T-cell (primary cell): Measurements from ENCODE around the gene HNRNPF. TPM values are rescaled to one million over a fixed set of nuclear protein-coding genes. Genes with fewer than 3 reads are reported as not detected.

Experiments
- ATAC-seq, 4 experiments: fragments of 200-7000 bp in 3 of 4; fragments of 150-1000 bp in 1 of 4; cut with Tn5 transposase; replicated peaks in 1 of 4; 1 replicate in 3 of 4; 2 replicates in 1 of 4; pipeline ENCODE4 v1.10.0; 2021; ENCODE audit warnings: moderate library complexity in 3 of 4, mild to moderate bottlenecking in 2 of 4, moderate number of reproducible peaks in 1 of 4
- CTCF ChIA-PET, 2 donors: fragments of 300-600 bp; sonication (Branson Sonifier 250); formaldehyde crosslinking; loops; one replicate each; lab custom pipeline; 2022; ENCODE audit warnings: antibody characterized with exemption in 2 of 2; lab: Charles Lee
- POLR2A ChIA-PET, 2 donors: fragments of 300-600 bp; sonication (Branson Sonifier 250); formaldehyde crosslinking; loops; one replicate each; lab custom pipeline; 2022; ENCODE audit warnings: antibody characterized with exemption in 2 of 2; lab: Charles Lee
- DNase-seq, 35 experiments: peaks; one replicate each; pipeline versions ENCODE4 v3.0.0 to v3.0.0-alpha.2; 2013 to 2023
- H3K27ac ChIP-seq: one replicate; pipeline ENCODE4 v1.5.1; 2013; ENCODE audit warnings: low read length
- H3K27me3 ChIP-seq, 2 experiments: replicated peaks in 1 of 2; 1 replicate in 1 of 2; 2 replicates in 1 of 2; pipeline versions ENCODE4 v1.6.1 to v1.7.0; 2013; ENCODE audit warnings: low read length in 1 of 2, mixed read lengths in 1 of 2; ENCODE audit not compliant: control insufficient read depth in 2 of 2, insufficient read depth in 2 of 2; ENCODE audit errors: extremely low read depth in 1 of 2
- H3K36me3 ChIP-seq, 2 donors: 1 replicate in 1 of 2; 2 replicates in 1 of 2; pipeline versions ENCODE4 v1.6.1 to v1.7.0; 2013; ENCODE audit warnings: low read length in 1 of 2; ENCODE audit not compliant: control insufficient read depth in 2 of 2, insufficient read depth in 1 of 2; ENCODE audit errors: extremely low read depth in 1 of 2
- H3K4me1 ChIP-seq, 2 experiments: 1 replicate in 1 of 2; 2 replicates in 1 of 2; pipeline versions ENCODE4 v1.6.1 to v1.7.0; 2013; ENCODE audit warnings: low read length in 2 of 2, mixed read lengths in 1 of 2; ENCODE audit not compliant: insufficient read depth in 2 of 2, control insufficient read depth in 1 of 2; ENCODE audit errors: extremely low read depth in 1 of 2
- H3K4me3 ChIP-seq, 2 donors: 1 replicate in 1 of 2; 2 replicates in 1 of 2; pipeline versions ENCODE4 v1.5.1 to v1.7.0; 2013; ENCODE audit warnings: mild to moderate bottlenecking in 2 of 2, low read length in 1 of 2, moderate library complexity in 1 of 2; ENCODE audit not compliant: control insufficient read depth in 1 of 2; ENCODE audit errors: extremely low read depth in 1 of 2
- H3K9me3 ChIP-seq: 2 replicates; pipeline ENCODE4 v1.7.0; 2013
- H3K27ac Mint-ChIP-seq, 2 donors: one replicate each; pipeline ENCODE4 v1.8.0; 2020 to 2021; ENCODE audit warnings: mild to moderate bottlenecking in 2 of 2, mixed read lengths in 2 of 2
- H3K27me3 Mint-ChIP-seq, 2 donors: one replicate each; pipeline ENCODE4 v1.8.0; 2021 to 2022; ENCODE audit warnings: mixed read lengths in 2 of 2
- H3K36me3 Mint-ChIP-seq: one replicate; pipeline ENCODE4 v1.8.0; 2021; ENCODE audit warnings: mixed read lengths
- H3K4me1 Mint-ChIP-seq, 3 donors: one replicate each; pipeline ENCODE4 v1.8.0; 2020 to 2022; ENCODE audit warnings: mixed read lengths in 3 of 3, mild to moderate bottlenecking in 1 of 3
- H3K4me3 Mint-ChIP-seq, 3 donors: one replicate each; pipeline ENCODE4 v1.8.0; 2020 to 2022; ENCODE audit warnings: mild to moderate bottlenecking in 3 of 3, mixed read lengths in 3 of 3, moderate library complexity in 3 of 3
- H3K9me3 Mint-ChIP-seq, 3 donors: one replicate each; pipeline ENCODE4 v1.8.0; 2020 to 2022; ENCODE audit warnings: mixed read lengths in 3 of 3
- WGBS: methylation state at CpG from one replicate; pipeline ENCODE4 v1.1.5; 2013; ENCODE audit warnings: missing lambda C conversion rate; ENCODE audit not compliant: insufficient coverage; 5-methylcytosine and 5-hydroxymethylcytosine counted together
- total RNA-seq, 35 experiments: library from RNA in 6 of 35; stranded (reverse) in 6 of 35; fragments of 120-200 nt in 1 of 35; gene quantifications; one replicate each; pipeline versions ENCODE4 v1.2.1 to v1.2.4 and lab custom pipeline; 2013 to 2026

The HNRNPF gene
- total RNA-seq, 5 donors from 2014 or later (not counting 1 experiment from before 2014, with no cell fraction given): 124 to 224 (median 206) TPM

GRCh38 chr10:43398939-43399319, 10.1 kb downstream of the HNRNPF start:
- ATAC-seq: no peak
- peaks cover 54 to 71% of the 10 kb centered on the region in 2 experiments for H3K4me1 ChIP-seq
- ChIA-PET CTCF (interaction anchor here in 1 of 2 donors (0.6 kb wide), 1 partner anchor 36 kb away, joined by 4 read pairs; no protein-coding TSS in a partner anchor), POLR2A (interaction anchor here in 1 of 2 donors (1.5 kb wide), 1 partner anchor 8 kb away, joined by 8 read pairs; no protein-coding TSS in a partner anchor)
- H3K9me3 Mint-ChIP-seq: no peaks in the 10 kb centered on the region
- H3K27me3 Mint-ChIP-seq: no peaks in the 10 kb centered on the region
- peak overlapping the region; percentile 87 for H3K27ac ChIP-seq
- no peaks in the 10 kb centered on the region for H3K9me3 ChIP-seq
- peak overlapping the region; percentile 80 to 97 (median 89) for H3K4me3 Mint-ChIP-seq
- DNase-seq: no peak
- no peak overlapping the region for H3K4me3 ChIP-seq
- peaks cover 87 to 92% (median 88%) of the 10 kb centered on the region in 3 donors for H3K4me1 Mint-ChIP-seq
- 20% methylated on average over 1 of the region's 2 CpGs for WGBS
- H3K27me3 ChIP-seq: no peaks in the 10 kb centered on the region
- H3K36me3 Mint-ChIP-seq: peaks cover 23% of the 10 kb centered on the region
- peaks cover under 1 to 31% of the 10 kb centered on the region in 2 donors for H3K36me3 ChIP-seq
- H3K27ac Mint-ChIP-seq: peak overlapping the region; percentile 89 to 95

- no peaks in the 10 kb centered on the region for H3K9me3 ChIP-seq
- H3K4me3 ChIP-seq: peak overlapping the region; percentile 39 to 64
- peak overlapping the region; percentile 87 for H3K27ac ChIP-seq
- H3K9me3 Mint-ChIP-seq: no peaks in the 10 kb centered on the region
- ChIA-PET POLR2A (interaction anchor here in 1 of 2 donors (0.5 to 1.6 kb wide), 5 partner anchors 10 to 232 kb away, joined by 3 to 11 read pairs (median 9); no protein-coding TSS in a partner anchor), CTCF (interaction anchor here in 1 of 2 donors (0.6 kb wide), 1 partner anchor 37 kb away, joined by 3 read pairs; no protein-coding TSS in a partner anchor)
- WGBS: under 1% methylated on average over 53 of the region's 70 CpGs
- H3K27ac Mint-ChIP-seq: peak overlapping the region; percentile 89 to 95
- H3K4me3 Mint-ChIP-seq: peak overlapping the region; percentile 80 to 97 (median 89)
- H3K27me3 Mint-ChIP-seq: no peaks in the 10 kb centered on the region
- peaks cover 82 to 91% (median 86%) of the 10 kb centered on the region in 3 donors for H3K4me1 Mint-ChIP-seq
- H3K27me3 ChIP-seq: no peaks in the 10 kb centered on the region
- peaks cover 51 to 67% of the 10 kb centered on the region in 2 experiments for H3K4me1 ChIP-seq
- peaks cover 30% of the 10 kb centered on the region for H3K36me3 Mint-ChIP-seq
- ATAC-seq (peak; percentile 71 to 80 (median 76)), DNase-seq (peak; percentile 44 to 83 (median 59))
- peaks cover 3 to 35% of the 10 kb centered on the region in 2 donors for H3K36me3 ChIP-seq
Observed at GRCh38 chr10:43396928-43397624, 11.9 kb downstream of the HNRNPF start.

- Mint-ChIP-seq H3K9me3 (no peaks in the 10 kb centered on the region), H3K4me1 (peaks cover 80 to 91% (median 85%) of the 10 kb centered on the region in 3 donors), H3K4me3 (peak overlapping the region; percentile 85 to 97 (median 86)), H3K27ac (peak overlapping the region; percentile 76 to 94), H3K27me3 (no peaks in the 10 kb centered on the region), H3K36me3 (peaks cover 36% of the 10 kb centered on the region)
- 8% methylated on average over 55 of the region's 71 CpGs for WGBS
- H3K36me3 ChIP-seq: peaks cover 3 to 43% of the 10 kb centered on the region in 2 donors
- H3K4me3 ChIP-seq: peak overlapping the region; percentile 64 to 80
- CTCF ChIA-PET: interaction anchor here (0.6 to 1.3 kb wide), 5 partner anchors 11 to 177 kb away, joined by 3 to 5 read pairs (median 3); partner anchors contain the start of gene HNRNPF (in 1 of the 2)
- H3K27ac ChIP-seq: peak overlapping the region; percentile 87
- POLR2A ChIA-PET: interaction anchor here in 1 of 2 donors (0.6 to 1.6 kb wide), 4 partner anchors 11 to 231 kb away, joined by 3 to 11 read pairs (median 10); no protein-coding TSS in a partner anchor
- peaks cover 44 to 69% of the 10 kb centered on the region in 2 experiments for H3K4me1 ChIP-seq
- no peaks in the 10 kb centered on the region for H3K9me3 ChIP-seq
- DNase-seq (peak; percentile 36 to 82 (median 53)), ATAC-seq (peak; percentile 58 to 73 (median 70))
- no peaks in the 10 kb centered on the region for H3K27me3 ChIP-seq
Observed at GRCh38 chr10:43396061-43396927, 12.7 kb downstream of the HNRNPF start.

GRCh38 chr10:43395571-43396060, 13.4 kb downstream of the HNRNPF start:
- ChIA-PET POLR2A (interaction anchor here in 1 of 2 donors (0.6 to 1.6 kb wide), 3 partner anchors 12 to 601 kb away, joined by 3 to 10 read pairs (median 3); no protein-coding TSS in a partner anchor), CTCF (interaction anchor here (0.8 to 1.3 kb wide), 3 partner anchors 12 to 59 kb away, joined by 3 to 5 read pairs (median 4); partner anchors contain the start of gene HNRNPF (in 1 of the 2))
- peaks cover 40% of the 10 kb centered on the region for H3K36me3 Mint-ChIP-seq
- Histone ChIP-seq H3K9me3 (no peaks in the 10 kb centered on the region), H3K27me3 (no peaks in the 10 kb centered on the region), H3K4me3 (peak overlapping the region; percentile 64 to 80), H3K27ac (peak overlapping the region; percentile 84), H3K4me1 (peaks cover 40 to 70% of the 10 kb centered on the region in 2 experiments), H3K36me3 (peaks cover 5 to 48% of the 10 kb centered on the region in 2 donors)
- no peaks in the 10 kb centered on the region for H3K27me3 Mint-ChIP-seq
- peaks cover 77 to 86% (median 85%) of the 10 kb centered on the region in 3 donors for H3K4me1 Mint-ChIP-seq
- ATAC-seq (peak in 1 of 4 experiments; percentile 3), DNase-seq (peak in 15 of 35 experiments; percentile 3 to 51 (median 18))
- H3K4me3 Mint-ChIP-seq: peak overlapping the region; percentile 85 to 97 (median 86)
- 36% methylated on average over 12 of the region's 18 CpGs for WGBS
- H3K27ac Mint-ChIP-seq: peak overlapping the region; percentile 76 to 94
- H3K9me3 Mint-ChIP-seq: no peaks in the 10 kb centered on the region

GRCh38 chr10:43394868-43395267, 14.1 kb downstream of the HNRNPF start:
- H3K4me3 ChIP-seq: no peak overlapping the region
- H3K4me1 Mint-ChIP-seq: peaks cover 77 to 86% (median 85%) of the 10 kb centered on the region in 3 donors
- no CpG with 5 or more reads among the region's 6 CpGs for WGBS

More at GRCh38 chr10:43394868-43395267, 14.1 kb downstream of the HNRNPF start:
- no peak for DNase-seq
- Mint-ChIP-seq H3K27me3 (no peaks in the 10 kb centered on the region), H3K9me3 (no peaks in the 10 kb centered on the region), H3K4me3 (peak overlapping the region; percentile 85 to 97 (median 86)), H3K36me3 (peaks cover 47% of the 10 kb centered on the region), H3K27ac (peak overlapping the region; percentile 76 to 94)
- ChIA-PET POLR2A (no interaction called here), CTCF (no interaction called here)
- peaks cover 6 to 55% of the 10 kb centered on the region in 2 donors for H3K36me3 ChIP-seq
- peaks cover 35 to 70% of the 10 kb centered on the region in 2 experiments for H3K4me1 ChIP-seq
- no peaks in the 10 kb centered on the region for H3K27me3 ChIP-seq
- peak overlapping the region; percentile 84 for H3K27ac ChIP-seq
- no peak for ATAC-seq
- H3K9me3 ChIP-seq: no peaks in the 10 kb centered on the region
